Tongue (tissue), 2 donors: ENCODE data around the gene TOR2A. TPM values are rescaled to one million over a fixed set of nuclear protein-coding genes. Genes with fewer than 3 reads are reported as not detected.
A peak's percentile ranks its signal among the peaks of the same experiment; 100 is the strongest.
"Not testable (repeated sequence)": the region's sequence is repeated elsewhere in the genome, so short reads cannot be mapped to it uniquely, and the experiment has no call there.

Experiments
- DNase-seq: peaks from one replicate; pipeline ENCODE4 v3.0.0-alpha.2; 2015
- total RNA-seq: library from RNA; depleted of rRNA; stranded (reverse); fragments of >200 nt; gene quantifications from one replicate; pipeline ENCODE4 v1.2.3, GENCODE V29; 2014

Gene TOR2A
- total RNA-seq, 1 donor from 2014 or later: 2.8 TPM

DNA sequence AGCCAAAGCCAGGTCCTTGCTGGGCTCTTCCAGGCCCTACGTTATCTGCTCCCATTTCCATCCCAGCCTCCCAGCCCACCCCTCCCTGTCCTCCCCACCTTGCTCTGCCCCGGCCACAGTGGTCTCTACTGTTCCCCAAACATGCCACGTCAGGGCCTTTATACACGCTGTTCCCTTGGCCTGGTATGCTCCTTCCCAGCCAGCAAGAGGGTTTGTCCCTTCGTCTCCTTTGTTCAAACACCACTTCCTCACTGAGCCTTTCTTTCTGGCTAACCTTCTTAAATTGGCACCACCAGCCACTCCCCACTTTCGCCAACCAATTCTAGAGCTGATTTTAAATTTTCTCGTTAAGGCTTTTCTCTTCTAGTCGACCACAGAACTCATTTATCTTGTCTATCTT is 33.6 kb upstream of the TOR2A start:
- no peak for DNase-seq

DNA sequence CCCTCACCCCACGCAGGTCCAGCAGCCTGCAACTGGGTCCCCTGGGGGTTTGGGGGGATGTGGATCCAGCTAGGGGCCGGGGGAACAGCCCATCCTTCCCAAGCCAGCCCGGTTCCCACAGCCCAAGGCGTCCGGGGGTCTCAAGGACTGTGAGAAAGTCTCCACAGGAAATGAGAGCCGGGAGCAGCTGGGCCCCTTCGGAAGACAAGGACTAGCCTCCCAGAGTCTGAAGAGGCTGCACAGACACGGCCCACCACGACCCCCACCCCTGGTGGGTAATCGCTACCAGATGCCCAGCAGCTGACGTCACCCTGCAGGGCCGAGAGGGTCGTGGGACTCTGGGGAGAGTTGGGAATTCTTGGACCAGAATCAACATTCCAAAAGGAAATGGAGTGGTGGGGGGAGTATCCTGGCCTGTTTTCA is 32.8 kb upstream of the TOR2A start:
- peak; percentile 69 for DNase-seq

DNA sequence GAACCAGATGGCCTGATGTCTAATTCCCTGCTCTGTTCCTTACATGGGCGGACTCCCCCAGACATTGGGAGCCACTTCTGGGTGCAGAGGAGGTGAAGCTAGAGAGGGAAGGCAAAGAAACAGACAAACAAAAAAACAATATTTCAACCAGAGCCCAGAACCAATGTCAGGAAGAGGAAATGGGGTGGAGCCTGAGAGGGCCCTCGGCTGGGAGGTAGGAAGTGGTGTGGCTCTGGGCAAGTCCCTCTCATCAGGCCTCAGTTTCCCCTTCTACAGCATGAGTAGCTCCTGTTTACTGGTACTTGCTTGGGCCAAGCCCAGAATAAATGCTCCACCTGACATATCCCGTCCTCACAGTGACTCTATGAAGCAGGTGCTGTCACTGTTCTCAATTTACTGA is 32.3 kb upstream of the TOR2A start:
- DNase-seq: no peak

DNA sequence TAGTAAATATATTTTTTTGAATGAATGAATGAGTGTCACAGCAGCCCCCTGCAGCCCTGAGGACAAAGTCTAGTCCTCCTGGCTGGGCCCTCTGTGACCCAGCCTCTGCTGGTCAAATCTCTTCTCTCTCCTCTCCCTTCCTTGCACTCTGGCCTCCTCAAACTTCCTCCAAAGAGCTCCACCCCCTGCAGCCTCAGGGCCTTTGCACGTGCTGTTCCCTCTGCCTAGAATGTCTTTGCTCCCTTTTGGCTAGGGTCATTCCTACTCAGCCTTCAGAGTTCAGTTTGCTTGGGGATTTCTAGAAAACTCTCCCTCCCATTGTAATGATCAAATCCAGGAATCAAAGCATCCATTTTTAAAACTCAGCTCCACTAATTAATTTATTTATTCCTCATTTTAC is 30.3 kb upstream of the TOR2A start:
- DNase-seq: no peak

GRCh38 chr9:127763918-127764384 is 28.9 kb upstream of the TOR2A start:
- no peak for DNase-seq

- no peak for DNase-seq
Observed at GRCh38 chr9:127762111-127762676, 27.1 kb upstream of the TOR2A start.

DNA sequence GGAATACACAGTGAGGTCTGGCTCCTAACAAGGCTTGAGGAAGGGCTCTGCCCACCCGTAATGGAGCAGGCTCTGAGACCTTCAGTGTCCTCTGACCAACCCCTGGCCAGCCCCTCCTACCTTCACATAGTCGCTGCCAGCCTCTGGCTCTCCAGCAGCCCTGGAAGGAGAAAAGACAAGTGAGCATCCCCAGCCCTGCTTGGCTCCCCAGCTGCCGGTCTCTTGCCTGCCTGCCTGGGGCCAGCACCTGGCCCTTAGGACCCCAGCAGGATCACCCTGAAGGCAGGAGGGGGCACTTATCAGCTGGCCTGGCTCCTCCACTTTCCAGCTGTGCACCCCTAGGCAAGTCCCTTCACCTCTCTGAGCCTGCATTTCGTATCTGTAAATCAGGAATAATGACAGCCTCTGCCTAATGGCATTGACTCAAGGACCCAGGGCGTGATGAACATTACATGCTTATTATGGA is 26.4 kb upstream of the TOR2A start:
- DNase-seq: no peak

GRCh38 chr9:127761061-127761460 is 26.0 kb upstream of the TOR2A start:
- DNase-seq: no peak

DNA sequence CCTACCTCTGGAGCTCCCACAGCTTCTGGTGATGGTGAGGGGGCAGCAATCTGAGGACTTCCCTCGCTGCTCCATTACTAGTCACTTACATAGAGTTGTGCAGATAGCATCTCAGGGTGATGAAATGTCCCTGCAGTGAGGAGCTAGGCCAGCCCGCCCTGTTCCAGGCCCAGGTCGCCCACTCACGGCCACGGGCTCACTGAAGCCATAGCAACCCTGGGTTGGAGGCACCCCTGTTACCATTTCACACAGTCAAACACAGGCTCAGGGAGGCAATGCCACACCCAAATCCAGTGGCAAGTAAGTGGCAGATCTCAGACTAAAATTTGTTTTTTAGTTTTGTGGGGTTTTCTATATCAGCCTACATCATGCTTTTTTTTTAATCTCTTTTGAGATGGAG is 23.7 kb upstream of the TOR2A start:
- no peak for DNase-seq

- DNase-seq: not testable (repeated sequence)
Observed at GRCh38 chr9:127756776-127757175, 21.7 kb upstream of the TOR2A start.

DNA sequence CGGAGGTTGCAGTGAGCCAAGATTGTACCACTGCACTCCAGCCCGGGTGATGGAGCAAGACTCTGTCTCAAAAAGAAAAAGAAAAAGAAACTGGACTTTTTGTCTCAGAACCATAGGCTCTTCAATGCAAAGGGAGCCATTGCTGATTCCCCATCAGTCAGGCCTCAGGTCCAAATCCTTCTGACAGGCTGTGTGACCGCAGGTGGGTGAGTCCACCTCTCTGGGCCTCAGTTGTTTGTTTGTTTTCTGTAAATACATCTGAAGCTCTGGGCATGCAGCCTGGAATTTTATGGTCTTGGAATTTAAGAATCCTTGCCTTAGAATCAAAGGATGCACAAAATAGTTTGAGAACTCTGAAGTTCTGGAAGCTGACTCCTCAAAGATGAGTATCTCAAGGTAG is 21.1 kb upstream of the TOR2A start:
- no peak for DNase-seq

DNA sequence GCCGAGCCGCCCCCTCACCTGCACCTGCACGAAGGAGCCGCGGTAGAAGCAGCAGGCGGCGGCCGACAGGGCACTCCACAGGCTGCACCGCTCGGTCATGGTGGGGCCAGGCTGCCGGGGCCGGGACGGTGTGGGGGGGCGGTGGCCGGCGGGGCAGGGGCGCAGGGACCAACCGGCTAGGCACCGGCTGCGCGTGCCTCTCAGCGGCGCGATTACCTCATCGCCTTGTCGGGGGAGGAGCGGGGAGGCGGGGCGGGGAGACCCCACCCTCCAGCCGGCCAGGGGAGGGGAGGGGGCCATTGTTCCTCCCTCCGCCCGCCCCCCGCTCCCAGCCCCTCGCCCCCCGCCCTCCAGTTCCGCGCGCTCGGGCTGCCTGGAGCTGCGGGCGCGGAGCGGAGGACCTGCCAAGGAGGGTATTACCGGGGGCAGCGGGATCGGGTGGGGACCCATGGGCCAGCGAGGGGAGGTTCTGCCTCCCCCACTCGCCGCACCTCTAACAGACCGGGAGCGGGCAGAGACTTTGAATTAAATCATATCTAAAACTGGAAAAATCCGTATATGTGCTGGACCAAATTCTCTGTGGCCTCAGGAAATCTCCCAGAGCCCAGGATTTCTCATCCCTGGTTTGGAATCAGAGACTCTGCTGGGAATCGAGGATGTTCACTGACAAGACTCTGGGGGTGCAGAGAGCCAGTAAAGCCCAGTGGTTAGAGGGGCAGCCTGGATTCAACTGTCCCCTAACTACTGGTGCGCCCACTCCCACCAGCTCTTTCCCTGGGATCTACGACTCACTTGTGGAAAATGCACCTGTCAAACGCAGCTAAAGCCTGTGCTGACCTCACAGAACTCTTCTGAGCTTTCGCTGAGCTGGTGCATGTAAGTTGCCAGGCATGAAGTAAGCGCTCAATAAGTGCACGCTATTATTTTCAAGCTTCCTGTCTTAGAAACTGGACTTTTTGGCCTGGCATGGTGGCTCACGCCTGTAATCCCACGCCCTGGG is 20.3 kb upstream of the TOR2A start:
- DNase-seq: peak; percentile 69

DNA sequence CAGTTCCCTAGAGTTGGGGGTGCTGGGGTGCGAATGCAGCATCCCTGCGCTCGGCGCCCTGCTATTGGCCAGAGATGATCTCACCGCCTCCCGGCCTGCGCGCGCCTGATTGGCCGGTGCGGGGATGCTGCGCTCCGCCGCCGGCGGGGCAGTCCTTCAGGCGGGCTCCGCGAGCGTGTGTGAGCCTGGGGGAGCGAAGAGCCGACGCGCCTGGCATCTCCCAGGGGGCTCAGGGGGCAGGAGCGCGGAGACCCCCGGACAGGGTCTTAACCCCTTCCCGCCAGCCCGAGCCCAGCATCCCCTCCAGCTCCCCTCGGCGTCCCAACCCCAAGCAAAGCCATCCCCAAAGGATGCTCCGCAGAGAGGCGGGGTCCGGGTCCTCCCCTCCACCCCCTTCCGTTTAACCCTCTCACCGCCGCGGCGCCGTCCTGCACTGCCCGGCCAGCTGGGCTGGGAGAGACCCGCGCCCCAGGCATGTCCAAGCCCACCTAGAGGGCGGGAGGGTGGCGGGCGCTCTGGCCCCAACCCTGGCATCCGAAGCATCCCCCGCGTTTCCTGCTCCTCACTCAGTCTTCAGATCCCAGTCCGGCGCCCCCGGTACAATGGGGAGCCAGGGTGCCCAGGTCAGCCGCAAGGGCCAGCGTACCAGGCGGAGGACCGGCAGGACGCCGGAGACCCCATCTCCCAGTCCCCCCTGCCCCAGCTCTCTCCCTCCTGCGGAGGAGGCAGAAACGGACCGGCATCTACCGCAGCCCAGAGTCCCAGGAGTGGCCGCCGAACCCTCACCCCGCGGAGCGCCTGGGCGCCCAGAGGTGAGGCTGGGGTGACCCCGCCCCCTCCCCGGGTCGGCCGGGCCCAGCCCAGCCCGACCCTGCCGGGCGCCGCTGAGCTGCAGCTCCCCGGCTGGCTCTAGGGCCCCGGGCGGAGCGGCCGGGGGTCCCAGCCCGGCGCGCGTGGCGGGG is 19.3 kb upstream of the TOR2A start:
- peak; percentile 54 for DNase-seq

GRCh38 chr9:127753622-127754021 is 18.5 kb upstream of the TOR2A start:
- no peak for DNase-seq

DNA sequence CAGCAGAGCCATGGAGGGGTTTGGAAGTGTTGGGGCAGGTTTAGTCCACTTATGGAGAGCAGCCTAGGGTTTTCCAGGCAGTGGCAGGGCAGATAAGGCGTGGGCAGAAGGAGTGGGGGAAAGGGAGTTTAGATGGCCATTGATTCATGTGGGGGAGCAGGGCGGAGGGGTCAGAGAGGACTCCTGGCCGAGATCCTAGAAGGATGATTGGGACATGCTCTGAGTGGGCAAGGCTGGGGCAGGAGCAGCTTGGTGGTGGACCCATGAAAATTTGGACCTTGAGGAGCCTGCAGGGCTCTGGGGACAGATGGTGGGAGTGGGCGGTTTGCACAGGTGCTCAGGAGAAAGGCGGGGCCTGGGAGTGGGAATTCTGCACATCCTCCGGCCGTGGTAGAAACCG is 18.1 kb upstream of the TOR2A start:
- DNase-seq: no peak

GRCh38 chr9:127751269-127752054 is 16.4 kb upstream of the TOR2A start:
- DNase-seq: peak; percentile 70

DNA sequence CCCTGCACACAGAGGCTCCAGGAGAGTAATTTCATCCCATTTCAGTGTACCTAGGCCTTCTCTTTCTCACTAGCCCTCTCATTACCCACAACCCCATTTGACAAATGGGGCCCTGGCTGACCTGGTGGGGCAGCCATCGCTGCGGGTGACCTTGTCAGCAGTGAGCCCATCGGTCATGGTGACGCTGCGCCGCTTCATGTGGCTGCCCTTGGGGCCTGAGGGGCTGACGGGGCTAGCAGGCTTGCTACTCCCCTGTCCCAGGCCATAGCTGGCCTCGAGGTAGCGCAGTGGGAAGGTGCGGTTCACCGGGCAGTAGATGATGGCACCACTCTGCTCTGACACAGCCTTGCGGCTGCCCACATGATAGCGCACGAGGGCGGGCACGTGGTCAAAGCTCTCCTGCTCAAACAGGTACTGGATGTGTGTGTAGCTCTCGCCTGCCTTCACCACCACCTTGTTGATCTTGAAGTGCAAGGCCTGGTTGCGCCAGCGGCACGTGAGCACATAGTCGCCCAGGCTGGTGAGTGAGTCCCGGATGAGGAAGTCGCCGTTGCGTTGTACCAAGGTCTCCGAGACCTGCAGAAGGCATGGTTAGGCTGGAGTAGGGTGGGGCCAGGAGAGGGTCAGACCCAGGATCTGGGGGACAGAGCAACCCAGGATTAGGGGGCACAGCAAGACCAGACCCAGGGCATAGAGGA is 14.1 kb upstream of the TOR2A start:
- DNase-seq: no peak

GRCh38 chr9:127746959-127747569 is 12.0 kb upstream of the TOR2A start:
- no peak for DNase-seq

- no peak for DNase-seq
Observed at GRCh38 chr9:127744398-127745110, 9.5 kb upstream of the TOR2A start.
